ENCODE measurements around the gene RIBC1.

Gene RIBC1

DNA sequence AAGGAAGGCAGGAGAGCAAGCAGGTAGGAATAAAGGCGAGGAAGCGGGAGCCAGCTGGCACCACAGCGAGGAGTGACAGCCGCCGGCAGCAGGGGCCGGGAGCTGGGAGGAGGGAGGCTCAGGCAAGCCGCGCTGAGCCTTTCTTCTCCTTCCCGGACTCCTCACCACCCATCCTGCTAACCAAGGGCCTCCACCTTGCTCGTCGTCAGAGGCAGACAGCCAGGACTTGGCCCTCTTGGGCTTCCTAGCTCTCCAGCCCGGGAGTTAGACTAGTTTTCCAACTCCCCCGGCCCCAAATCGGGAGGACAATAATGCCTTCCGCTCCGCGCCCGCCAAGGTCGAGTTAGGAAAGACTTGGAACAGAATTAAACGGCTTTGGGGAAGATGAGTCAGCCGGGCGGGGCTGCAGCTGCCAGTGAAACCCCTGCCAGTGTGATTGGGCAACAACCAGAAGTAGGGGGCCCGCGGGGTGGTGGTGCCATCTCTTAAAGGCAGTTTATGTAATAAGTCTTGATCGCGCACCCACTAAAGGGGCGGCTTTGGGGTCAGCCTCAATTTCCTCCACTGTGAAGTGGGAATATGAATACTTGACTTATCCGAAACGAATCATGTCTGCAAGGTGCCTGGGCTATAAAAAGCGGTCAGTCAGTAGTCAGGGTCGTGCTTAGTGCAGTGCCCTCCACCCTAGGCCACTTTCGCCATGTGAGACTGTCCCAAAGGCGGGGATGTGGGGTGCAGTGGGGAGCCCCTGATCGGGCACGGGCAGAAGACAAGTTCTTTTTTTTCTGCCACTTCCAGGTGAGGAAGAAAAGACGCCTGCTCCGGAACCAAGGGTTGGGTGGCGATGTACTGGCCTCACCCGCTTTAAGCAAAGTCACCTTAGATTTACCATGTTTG is 18.2 kb downstream of the RIBC1 start:
- TF ChIP-seq, protein P1, sequence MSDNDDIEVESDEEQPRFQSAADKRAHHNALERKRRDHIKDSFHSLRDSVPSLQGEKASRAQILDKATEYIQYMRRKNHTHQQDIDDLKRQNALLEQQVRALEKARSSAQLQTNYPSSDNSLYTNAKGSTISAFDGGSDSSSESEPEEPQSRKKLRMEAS (IDR thresholded peaks at IDR 0.05): no peak
- 0 out of 2 replicates have a peak, but pooled peaks have one; percentile 14 for TF ChIP-seq CEBPB (IDR thresholded peaks at IDR 0.05)

GRCh38 chrX:53441531-53442321 is 19.1 kb downstream of the RIBC1 start:
- no peak for TF ChIP-seq CEBPB (IDR thresholded peaks at IDR 0.05)
- TF ChIP-seq, protein P1 (IDR thresholded peaks at IDR 0.05): no peak
- TF ChIP-seq EP300 (IDR thresholded peaks at IDR 0.05; ENCODE audit: borderline replicate concordance): no peak
- no peak for TF ChIP-seq YY1 (IDR thresholded peaks at IDR 0.05; ENCODE audit: low read depth)
- TF ChIP-seq, protein P2, sequence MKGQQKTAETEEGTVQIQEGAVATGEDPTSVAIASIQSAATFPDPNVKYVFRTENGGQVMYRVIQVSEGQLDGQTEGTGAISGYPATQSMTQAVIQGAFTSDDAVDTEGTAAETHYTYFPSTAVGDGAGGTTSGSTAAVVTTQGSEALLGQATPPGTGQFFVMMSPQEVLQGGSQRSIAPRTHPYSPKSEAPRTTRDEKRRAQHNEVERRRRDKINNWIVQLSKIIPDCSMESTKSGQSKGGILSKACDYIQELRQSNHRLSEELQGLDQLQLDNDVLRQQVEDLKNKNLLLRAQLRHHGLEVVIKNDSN (IDR thresholded peaks at IDR 0.05): no peak
- TF ChIP-seq ZBTB7A (IDR thresholded peaks at IDR 0.05; ENCODE audit: low read depth): no peak

- TF ChIP-seq, protein P3, sequence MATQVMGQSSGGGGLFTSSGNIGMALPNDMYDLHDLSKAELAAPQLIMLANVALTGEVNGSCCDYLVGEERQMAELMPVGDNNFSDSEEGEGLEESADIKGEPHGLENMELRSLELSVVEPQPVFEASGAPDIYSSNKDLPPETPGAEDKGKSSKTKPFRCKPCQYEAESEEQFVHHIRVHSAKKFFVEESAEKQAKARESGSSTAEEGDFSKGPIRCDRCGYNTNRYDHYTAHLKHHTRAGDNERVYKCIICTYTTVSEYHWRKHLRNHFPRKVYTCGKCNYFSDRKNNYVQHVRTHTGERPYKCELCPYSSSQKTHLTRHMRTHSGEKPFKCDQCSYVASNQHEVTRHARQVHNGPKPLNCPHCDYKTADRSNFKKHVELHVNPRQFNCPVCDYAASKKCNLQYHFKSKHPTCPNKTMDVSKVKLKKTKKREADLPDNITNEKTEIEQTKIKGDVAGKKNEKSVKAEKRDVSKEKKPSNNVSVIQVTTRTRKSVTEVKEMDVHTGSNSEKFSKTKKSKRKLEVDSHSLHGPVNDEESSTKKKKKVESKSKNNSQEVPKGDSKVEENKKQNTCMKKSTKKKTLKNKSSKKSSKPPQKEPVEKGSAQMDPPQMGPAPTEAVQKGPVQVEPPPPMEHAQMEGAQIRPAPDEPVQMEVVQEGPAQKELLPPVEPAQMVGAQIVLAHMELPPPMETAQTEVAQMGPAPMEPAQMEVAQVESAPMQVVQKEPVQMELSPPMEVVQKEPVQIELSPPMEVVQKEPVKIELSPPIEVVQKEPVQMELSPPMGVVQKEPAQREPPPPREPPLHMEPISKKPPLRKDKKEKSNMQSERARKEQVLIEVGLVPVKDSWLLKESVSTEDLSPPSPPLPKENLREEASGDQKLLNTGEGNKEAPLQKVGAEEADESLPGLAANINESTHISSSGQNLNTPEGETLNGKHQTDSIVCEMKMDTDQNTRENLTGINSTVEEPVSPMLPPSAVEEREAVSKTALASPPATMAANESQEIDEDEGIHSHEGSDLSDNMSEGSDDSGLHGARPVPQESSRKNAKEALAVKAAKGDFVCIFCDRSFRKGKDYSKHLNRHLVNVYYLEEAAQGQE (IDR thresholded peaks at IDR 0.05; ENCODE audit: low read depth): no peak
- no peak for TF ChIP-seq RAD21 (IDR thresholded peaks at IDR 0.05; ENCODE audit: low read depth)
- TF ChIP-seq, protein P1 (IDR thresholded peaks at IDR 0.05): no peak
- no peak for TF ChIP-seq EGR1 (IDR thresholded peaks at IDR 0.05)
- no peak for TF ChIP-seq TAF1 (IDR thresholded peaks at IDR 0.05; ENCODE audit: low read depth)
Observed at GRCh38 chrX:53442322-53442631, 19.6 kb downstream of the RIBC1 start.

DNA sequence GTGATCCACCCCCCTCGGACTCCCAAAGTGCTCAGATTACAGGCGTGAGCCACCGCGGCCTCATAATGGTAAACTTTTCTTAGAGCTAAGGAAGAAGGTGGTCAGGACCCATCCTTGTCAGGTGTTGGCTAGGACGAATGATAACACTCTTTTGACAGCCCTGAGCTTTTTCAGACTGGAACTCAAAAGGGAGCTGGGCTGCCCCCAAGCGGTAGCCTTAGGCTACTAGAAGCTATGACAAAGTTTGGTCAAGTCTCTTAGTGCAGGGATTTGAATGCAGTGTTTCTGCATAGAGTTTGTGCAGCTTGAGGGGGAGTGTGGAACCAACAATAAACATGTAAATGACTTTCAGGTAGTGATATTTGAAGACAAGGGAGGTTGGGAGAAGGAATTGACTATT is 23.3 kb downstream of the RIBC1 start:
- TF ChIP-seq RAD21 (IDR thresholded peaks at IDR 0.05; ENCODE audit: low read depth) (peak; percentile 47; the same call in 1 of the 2 replicates), FOXM1 (IDR thresholded peaks at IDR 0.05; ENCODE audit: borderline replicate concordance, low read depth) (no peak)

GRCh38 chrX:53447441-53447840 is 24.8 kb downstream of the RIBC1 start:
- TF ChIP-seq, protein P2 (IDR thresholded peaks at IDR 0.05): no peak
- no peak for TF ChIP-seq YY1 (IDR thresholded peaks at IDR 0.05; ENCODE audit: low read depth)
- TF ChIP-seq EGR1 (IDR thresholded peaks at IDR 0.05): no peak
- TF ChIP-seq CREB1 (IDR thresholded peaks at IDR 0.05; ENCODE audit: low read depth): no peak
- TF ChIP-seq TCF12 (IDR thresholded peaks at IDR 0.05; ENCODE audit: low read depth): no peak
- TF ChIP-seq FOXM1 (IDR thresholded peaks at IDR 0.05; ENCODE audit: borderline replicate concordance, low read depth): no peak
- TF ChIP-seq, protein P1 (IDR thresholded peaks at IDR 0.05): no peak
- TF ChIP-seq, protein P3 (IDR thresholded peaks at IDR 0.05; ENCODE audit: low read depth): no peak
- no peak for TF ChIP-seq TAF1 (IDR thresholded peaks at IDR 0.05; ENCODE audit: low read depth)
- no peak for TF ChIP-seq ZBTB7A (IDR thresholded peaks at IDR 0.05; ENCODE audit: low read depth)
- no peak for TF ChIP-seq TEAD4 (IDR thresholded peaks at IDR 0.05)
- TF ChIP-seq CEBPB (IDR thresholded peaks at IDR 0.05): no peak
- TF ChIP-seq NFIC (IDR thresholded peaks at IDR 0.05): no peak
- TF ChIP-seq EP300 (IDR thresholded peaks at IDR 0.05; ENCODE audit: borderline replicate concordance): no peak
- TF ChIP-seq RAD21 (IDR thresholded peaks at IDR 0.05; ENCODE audit: low read depth): no peak

DNA sequence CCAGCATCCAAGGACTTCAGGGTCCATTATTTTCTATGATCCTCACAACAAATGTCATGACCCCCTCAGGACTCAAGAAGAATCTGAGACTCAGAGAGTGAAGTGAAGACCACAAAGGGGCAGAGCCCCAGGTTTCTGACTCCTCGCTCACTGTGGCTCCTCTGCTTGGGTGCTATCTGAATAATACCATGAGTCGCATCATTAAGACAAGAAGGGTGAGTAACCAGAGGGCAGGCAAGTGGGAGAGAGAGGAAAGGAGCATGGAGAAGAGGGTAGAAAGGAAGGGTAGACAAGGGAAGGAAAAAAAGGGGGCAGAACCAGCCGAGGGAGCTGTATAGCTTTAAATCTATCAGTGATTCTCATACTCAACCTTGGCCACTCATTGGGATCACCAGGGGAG is 27.0 kb downstream of the RIBC1 start:
- TF ChIP-seq RAD21 (IDR thresholded peaks at IDR 0.05; ENCODE audit: low read depth): no peak
- TF ChIP-seq CREB1 (IDR thresholded peaks at IDR 0.05; ENCODE audit: low read depth): no peak
- no peak for TF ChIP-seq CEBPB (IDR thresholded peaks at IDR 0.05)
- no peak for TF ChIP-seq NFIC (IDR thresholded peaks at IDR 0.05)
- no peak for TF ChIP-seq ZBTB7A (IDR thresholded peaks at IDR 0.05; ENCODE audit: low read depth)
- no peak for TF ChIP-seq TCF12 (IDR thresholded peaks at IDR 0.05; ENCODE audit: low read depth)
- no peak for TF ChIP-seq YY1 (IDR thresholded peaks at IDR 0.05; ENCODE audit: low read depth)
- TF ChIP-seq, protein P1 (IDR thresholded peaks at IDR 0.05): no peak
- no peak for TF ChIP-seq FOXM1 (IDR thresholded peaks at IDR 0.05; ENCODE audit: borderline replicate concordance, low read depth)
- TF ChIP-seq TEAD4 (IDR thresholded peaks at IDR 0.05): no peak

All from Ishikawa (cell line).